ENCODE data around the gene MAP3K5.

Gene MAP3K5

GRCh38 chr6:136517002-136517401 is 275.3 kb downstream of the MAP3K5 start:
- TF ChIP-seq FOXP2 (optimal IDR thresholded peaks at IDR 0.05; ENCODE audit: borderline replicate concordance, extremely low read depth, extremely low read length, insufficient read depth) = no peak
- no peak for TF ChIP-seq SIN3A (IDR thresholded peaks at IDR 0.05; ENCODE audit: borderline replicate concordance, insufficient read depth, low read length)
- no peak for TF ChIP-seq TAF1 (IDR thresholded peaks at IDR 0.05; ENCODE audit: borderline replicate concordance, insufficient read depth, low read length)
- TF ChIP-seq POLR2AphosphoS5 (IDR thresholded peaks at IDR 0.05; ENCODE audit: low read depth, low read length) = no peak
- TF ChIP-seq REST (IDR thresholded peaks at IDR 0.05; ENCODE audit: insufficient read depth in 1 of 2, low read depth in 2 of 2, low read length in 2 of 2) = no peak

DNA sequence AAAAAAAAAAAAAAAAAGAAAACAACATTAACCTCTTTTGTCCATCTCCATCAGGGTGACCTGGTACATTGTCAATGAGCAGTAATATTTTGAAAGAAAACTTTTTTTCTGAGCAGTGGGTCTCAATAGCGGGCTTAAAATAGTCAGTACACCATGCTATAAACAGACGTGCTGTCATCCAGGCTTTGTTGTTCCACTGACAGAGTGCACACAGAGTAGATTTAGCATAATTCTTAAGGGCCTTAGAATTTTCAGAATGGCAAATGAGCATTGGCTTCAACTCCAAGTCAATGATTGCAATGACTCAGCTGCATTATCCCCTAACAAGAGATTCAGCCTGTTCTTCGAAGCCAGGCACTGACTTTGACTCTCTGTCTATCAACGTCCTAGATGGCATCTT is 277.7 kb downstream of the MAP3K5 start:
- TF ChIP-seq FOXP2 (optimal IDR thresholded peaks at IDR 0.05; ENCODE audit: borderline replicate concordance, extremely low read depth, extremely low read length, insufficient read depth) = no peak
- TF ChIP-seq REST (IDR thresholded peaks at IDR 0.05; ENCODE audit: insufficient read depth in 1 of 2, low read depth in 2 of 2, low read length in 2 of 2) = no peak
- TF ChIP-seq SIN3A (IDR thresholded peaks at IDR 0.05; ENCODE audit: borderline replicate concordance, insufficient read depth, low read length) = no peak
- TF ChIP-seq TAF1 (IDR thresholded peaks at IDR 0.05; ENCODE audit: borderline replicate concordance, insufficient read depth, low read length) = no peak
- no peak for TF ChIP-seq POLR2AphosphoS5 (IDR thresholded peaks at IDR 0.05; ENCODE audit: low read depth, low read length)

- TF ChIP-seq REST (IDR thresholded peaks at IDR 0.05; ENCODE audit: insufficient read depth in 1 of 2, low read depth in 2 of 2, low read length in 2 of 2) (no peak), FOXP2 (optimal IDR thresholded peaks at IDR 0.05; ENCODE audit: borderline replicate concordance, extremely low read depth, extremely low read length, insufficient read depth) (no peak), SIN3A (IDR thresholded peaks at IDR 0.05; ENCODE audit: borderline replicate concordance, insufficient read depth, low read length) (no peak), POLR2AphosphoS5 (IDR thresholded peaks at IDR 0.05; ENCODE audit: low read depth, low read length) (no peak), TAF1 (IDR thresholded peaks at IDR 0.05; ENCODE audit: borderline replicate concordance, insufficient read depth, low read length) (no peak)
Measured at GRCh38 chr6:136511926-136512325, 280.4 kb downstream of the MAP3K5 start.

DNA sequence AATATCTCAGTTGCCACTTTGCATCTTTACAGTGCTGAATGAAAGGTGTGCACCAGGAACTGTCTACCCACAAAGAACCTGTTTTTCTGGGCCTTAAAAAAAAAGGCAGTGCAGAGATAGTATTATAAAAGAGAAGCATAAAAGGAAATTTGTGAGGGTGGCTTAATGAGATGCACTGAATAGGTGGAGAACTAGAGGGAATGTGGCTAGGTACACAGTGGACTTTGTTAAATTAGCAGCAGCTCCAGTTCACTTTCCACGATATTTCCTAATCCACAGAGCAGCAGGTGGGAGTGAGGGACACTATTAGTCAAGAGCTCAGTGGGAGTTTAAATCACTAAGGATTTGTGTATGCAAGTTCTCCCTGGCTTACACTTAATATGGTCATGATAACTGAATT is 280.9 kb downstream of the MAP3K5 start:
- TF ChIP-seq FOXP2 (optimal IDR thresholded peaks at IDR 0.05; ENCODE audit: borderline replicate concordance, extremely low read depth, extremely low read length, insufficient read depth) (no peak), POLR2AphosphoS5 (IDR thresholded peaks at IDR 0.05; ENCODE audit: low read depth, low read length) (no peak), SIN3A (IDR thresholded peaks at IDR 0.05; ENCODE audit: borderline replicate concordance, insufficient read depth, low read length) (no peak), REST (IDR thresholded peaks at IDR 0.05; ENCODE audit: insufficient read depth in 1 of 2, low read depth in 2 of 2, low read length in 2 of 2) (no peak), TAF1 (IDR thresholded peaks at IDR 0.05; ENCODE audit: borderline replicate concordance, insufficient read depth, low read length) (no peak)

DNA sequence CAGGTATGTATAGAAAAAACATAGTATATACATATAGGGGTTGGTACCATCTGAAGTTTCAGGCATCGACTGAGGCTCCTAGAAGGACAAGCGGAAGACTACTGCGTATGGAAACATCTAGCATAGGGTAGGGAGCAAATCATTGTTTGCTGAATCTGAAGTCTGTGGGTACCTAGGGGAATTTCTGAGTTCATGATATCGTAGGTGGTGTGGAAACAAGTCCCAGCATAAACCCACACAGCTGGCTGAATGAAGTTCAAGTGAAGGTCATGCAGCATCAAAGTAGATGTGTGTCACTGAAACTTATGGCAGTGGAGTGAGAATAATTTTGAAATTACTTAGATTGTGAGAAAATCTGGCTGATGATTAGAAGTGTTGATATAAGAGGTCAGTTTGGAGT is 281.5 kb downstream of the MAP3K5 start:
- no peak for TF ChIP-seq SIN3A (IDR thresholded peaks at IDR 0.05; ENCODE audit: borderline replicate concordance, insufficient read depth, low read length)
- TF ChIP-seq REST (IDR thresholded peaks at IDR 0.05; ENCODE audit: insufficient read depth in 1 of 2, low read depth in 2 of 2, low read length in 2 of 2) = no peak
- TF ChIP-seq TAF1 (IDR thresholded peaks at IDR 0.05; ENCODE audit: borderline replicate concordance, insufficient read depth, low read length) = no peak
- TF ChIP-seq POLR2AphosphoS5 (IDR thresholded peaks at IDR 0.05; ENCODE audit: low read depth, low read length) = no peak
- no peak for TF ChIP-seq FOXP2 (optimal IDR thresholded peaks at IDR 0.05; ENCODE audit: borderline replicate concordance, extremely low read depth, extremely low read length, insufficient read depth)
